ENCODE measurements around the gene GRM4. TPM values are rescaled to one million over a fixed set of nuclear protein-coding genes. Genes with fewer than 3 reads are reported as not detected.

The GRM4 gene
- total RNA-seq, 1 experiment from 2014 or later: 5.6 TPM

- Mint-ChIP-seq H3K4me1 (peaks cover 10 to 14% of the 10 kb centered on the region in 2 experiments), H3K27ac (no peak overlapping the region), H3K4me3 (no peak overlapping the region), H3K36me3 (ENCODE audit: insufficient read depth in 1 of 3, low read depth in 3 of 3) (no peaks in the 10 kb centered on the region), H3K27me3 (ENCODE audit: low read depth) (peaks cover 81% of the 10 kb centered on the region), H3K9me3 (no peaks in the 10 kb centered on the region; a peak in 2 of 5 replicates)
- Histone ChIP-seq H3T11ph (ENCODE audit: low read length) (no peak overlapping the region), H4K8ac (replicated peaks; ENCODE audit: insufficient read length, low read depth, low read length) (no peak overlapping the region), H2BK20ac (ENCODE audit: low read depth, low read length, poor library complexity, severe bottlenecking) (no peak overlapping the region), H3K9ac (ENCODE audit: extremely low read depth, insufficient read length, low read length) (no peak overlapping the region), H2BK15ac (ENCODE audit: low read depth, low read length) (no peak overlapping the region), H3K18ac (ENCODE audit: insufficient read length, low read depth, low read length) (no peak overlapping the region), H3K79me2 (ENCODE audit: insufficient read depth, low read length) (no peaks in the 10 kb centered on the region), H3K23me2 (ENCODE audit: insufficient read length, low read depth, low read length, poor library complexity, severe bottlenecking) (no peaks in the 10 kb centered on the region), H3K27ac (ENCODE audit: insufficient read length, low read depth, low read length) (no peak overlapping the region), H2AFZ (ENCODE audit: low read length) (no peak overlapping the region), H3K23ac (ENCODE audit: insufficient read length, low read depth, low read length) (no peak overlapping the region), H4K5ac (ENCODE audit: insufficient read length, low read depth, low read length) (no peak overlapping the region), H3K27me3 (ENCODE audit: insufficient read depth, low read length) (no peaks in the 10 kb centered on the region; the same call in 1 of the 2 replicates), H3K56ac (ENCODE audit: insufficient read length, low read depth, low read length) (no peak overlapping the region), H3K4me1 (ENCODE audit: insufficient read depth, low read length) (no peaks in the 10 kb centered on the region), H3K9me3 (ENCODE audit: control insufficient read depth, low read depth, low read length) (no peaks in the 10 kb centered on the region), H3K4me2 (ENCODE audit: insufficient read depth, insufficient read length, low read length) (no peak overlapping the region), H2BK5ac (ENCODE audit: insufficient read length, low read length) (no peak overlapping the region), H4K20me1 (ENCODE audit: control insufficient read depth, insufficient read depth, insufficient read length) (no peaks in the 10 kb centered on the region), H2AK5ac (ENCODE audit: insufficient read length, low read length) (no peak overlapping the region), H3K14ac (ENCODE audit: insufficient read depth, low read length) (no peak overlapping the region), H2BK120ac (ENCODE audit: low read depth, low read length, poor library complexity, severe bottlenecking) (no peak overlapping the region), H4K91ac (ENCODE audit: insufficient read length, low read depth, low read length) (no peak overlapping the region), H2BK12ac (ENCODE audit: insufficient read length, low read depth, low read length) (no peak overlapping the region), H3K79me1 (ENCODE audit: insufficient read depth, low read depth, low read length, poor library complexity, severe bottlenecking) (no peaks in the 10 kb centered on the region), H3K4ac (ENCODE audit: low read depth, low read length) (no peak overlapping the region)
- no CpG with 5 or more reads among the region's 9 CpGs for WGBS (ENCODE audit: extremely low coverage, insufficient read length, low lambda C conversion rate)
- TF ChIP-seq CTCF (conservative IDR thresholded peaks at IDR 0.05): no peak
- peak; percentile 3 for DNase-seq
Measured at GRCh38 chr6:33995309-33996119, 150.4 kb downstream of the GRM4 start.

All from H9 (cell line).